GF-D8 (cell line): ENCODE data around the gene SLC17A9.

Experiments used
- DNase-seq: peaks from one replicate; lab custom pipeline; 2025; lab: John Stamatoyannopoulos, UW

The SLC17A9 gene

GRCh38 chr20:63003546-63003945 lies 51.0 kb downstream of the SLC17A9 start:
- DNase-seq = no peak

GRCh38 chr20:63004607-63005364 lies 52.3 kb downstream of the SLC17A9 start:
- DNase-seq = no peak

GRCh38 chr20:63005365-63005861 lies 52.9 kb downstream of the SLC17A9 start:
- no peak for DNase-seq

- DNase-seq = no peak
These were observed 53.5 kb downstream of the SLC17A9 start for GRCh38 chr20:63005862-63006539.

- no peak for DNase-seq
These were observed 54.2 kb downstream of the SLC17A9 start, which contains the start of gene BHLHE23 for GRCh38 chr20:63006540-63007359. Gene BHLHE23, minus strand, starts transcription at chr20:63006964. Its CDS starts 190 bp downstream, at chr20:63006774.

- DNase-seq = no peak
These were observed 54.8 kb downstream of the SLC17A9 start for GRCh38 chr20:63007360-63007645.

GRCh38 chr20:63007646-63008488 lies 55.4 kb downstream of the SLC17A9 start:
- DNase-seq = no peak

- DNase-seq = no peak
These were observed 56.1 kb downstream of the SLC17A9 start for GRCh38 chr20:63008541-63009044.

- no peak for DNase-seq
These were observed 56.8 kb downstream of the SLC17A9 start for GRCh38 chr20:63009045-63009961.

- no peak for DNase-seq
These were observed 57.7 kb downstream of the SLC17A9 start for GRCh38 chr20:63009988-63010769.

GRCh38 chr20:63011798-63012197 lies 59.3 kb downstream of the SLC17A9 start:
- no peak for DNase-seq

GRCh38 chr20:63013207-63013606 lies 60.7 kb downstream of the SLC17A9 start:
- no peak for DNase-seq

GRCh38 chr20:63014287-63014686 lies 61.8 kb downstream of the SLC17A9 start:
- DNase-seq = no peak

GRCh38 chr20:63014710-63015109 lies 62.2 kb downstream of the SLC17A9 start:
- no peak for DNase-seq

- no peak for DNase-seq
These were observed 62.7 kb downstream of the SLC17A9 start for GRCh38 chr20:63015147-63015661.

GRCh38 chr20:63015662-63016361 lies 63.3 kb downstream of the SLC17A9 start:
- DNase-seq = no peak

GRCh38 chr20:63016514-63017075 lies 64.1 kb downstream of the SLC17A9 start:
- DNase-seq = no peak

GRCh38 chr20:63017076-63017825 lies 64.7 kb downstream of the SLC17A9 start:
- no peak for DNase-seq
